Kidney capillary endothelial cell (primary cell): ENCODE data around the gene NAT14.
A peak's percentile ranks its signal among the peaks of the same experiment; 100 is the strongest.
"Not testable (repeated sequence)": the region's sequence is repeated elsewhere in the genome, so short reads cannot be mapped to it uniquely, and the experiment has no call there.

Experiments
- DNase-seq: peaks from one replicate; pipeline ENCODE4 v3.0.0-alpha.2; 2018; ENCODE audit warnings: low spot score

Gene NAT14

GRCh38 chr19:55484593-55485438 is at the start of gene NAT14:
NAT14 (plus strand) TSS chr19:55485188; CDS start chr19:55485709, 521 bp downstream.
- DNase-seq, result peak; percentile 37

GRCh38 chr19:55436847-55437246 is 48.1 kb upstream of the NAT14 start:
- DNase-seq, result no peak

- peak; percentile 59 for DNase-seq
Measured at GRCh38 chr19:55437410-55437809, 47.6 kb upstream of the NAT14 start.

GRCh38 chr19:55439052-55439451 is 45.9 kb upstream of the NAT14 start:
- DNase-seq, result no peak

GRCh38 chr19:55440411-55441105 is 44.4 kb upstream of the NAT14 start:
- DNase-seq, result no peak

- DNase-seq, result no peak
Measured at GRCh38 chr19:55441319-55441691, 43.7 kb upstream of the NAT14 start.

GRCh38 chr19:55441692-55442321 is 43.2 kb upstream of the NAT14 start:
- DNase-seq, result no peak

GRCh38 chr19:55442372-55442961 is 42.5 kb upstream of the NAT14 start:
- no peak for DNase-seq

- no peak for DNase-seq
Measured at GRCh38 chr19:55443045-55443823, 41.8 kb upstream of the NAT14 start, which contains the start of gene SHISA7. SHISA7 (minus strand) TSS chr19:55443300; CDS start chr19:55442863, 437 bp downstream.

GRCh38 chr19:55443824-55444480 is 41.0 kb upstream of the NAT14 start:
- DNase-seq, result no peak

GRCh38 chr19:55444646-55445045 is 40.3 kb upstream of the NAT14 start:
- no peak for DNase-seq

GRCh38 chr19:55446060-55446459 is 38.9 kb upstream of the NAT14 start:
- no peak for DNase-seq

GRCh38 chr19:55447421-55448174 is 37.4 kb upstream of the NAT14 start:
- no peak for DNase-seq

- not testable (repeated sequence) for DNase-seq
Measured at GRCh38 chr19:55448175-55448490, 36.9 kb upstream of the NAT14 start.

- no peak for DNase-seq
Measured at GRCh38 chr19:55449469-55449868, 35.5 kb upstream of the NAT14 start.

GRCh38 chr19:55451163-55451964 is 33.6 kb upstream of the NAT14 start:
- no peak for DNase-seq

- no peak for DNase-seq
Measured at GRCh38 chr19:55451965-55452748, 32.8 kb upstream of the NAT14 start.

GRCh38 chr19:55452749-55453346 is 32.1 kb upstream of the NAT14 start:
- DNase-seq, result peak; percentile 50
